OCI-LY7 (cell line): ENCODE measurements around the gene NAA30.

Experiments
- EZH2phosphoT487 ChIP-seq: fragments of 200-600 bp; sonication (generic); IDR thresholded peaks from 2 replicates; pipeline ENCODE4 v1.6.1; 2018; ENCODE audit warnings: low read depth, borderline replicate concordance, mild to moderate bottlenecking, mixed run types, antibody characterized with exemption, low read length, moderate library complexity, mixed read lengths
- TF ChIP-seq, protein P1 (sequence below): fragments of 200-600 bp; sonication (generic); conservative IDR thresholded peaks from 2 replicates; pipeline ENCODE4 v1.5.1; 2014; ENCODE audit warnings: mild to moderate bottlenecking, antibody characterized with exemption, low read length, moderate library complexity, mixed read lengths

GRCh38 chr14:57391517-57392195 is 1.3 kb downstream of the NAA30 start:
- TF ChIP-seq, protein P1, sequence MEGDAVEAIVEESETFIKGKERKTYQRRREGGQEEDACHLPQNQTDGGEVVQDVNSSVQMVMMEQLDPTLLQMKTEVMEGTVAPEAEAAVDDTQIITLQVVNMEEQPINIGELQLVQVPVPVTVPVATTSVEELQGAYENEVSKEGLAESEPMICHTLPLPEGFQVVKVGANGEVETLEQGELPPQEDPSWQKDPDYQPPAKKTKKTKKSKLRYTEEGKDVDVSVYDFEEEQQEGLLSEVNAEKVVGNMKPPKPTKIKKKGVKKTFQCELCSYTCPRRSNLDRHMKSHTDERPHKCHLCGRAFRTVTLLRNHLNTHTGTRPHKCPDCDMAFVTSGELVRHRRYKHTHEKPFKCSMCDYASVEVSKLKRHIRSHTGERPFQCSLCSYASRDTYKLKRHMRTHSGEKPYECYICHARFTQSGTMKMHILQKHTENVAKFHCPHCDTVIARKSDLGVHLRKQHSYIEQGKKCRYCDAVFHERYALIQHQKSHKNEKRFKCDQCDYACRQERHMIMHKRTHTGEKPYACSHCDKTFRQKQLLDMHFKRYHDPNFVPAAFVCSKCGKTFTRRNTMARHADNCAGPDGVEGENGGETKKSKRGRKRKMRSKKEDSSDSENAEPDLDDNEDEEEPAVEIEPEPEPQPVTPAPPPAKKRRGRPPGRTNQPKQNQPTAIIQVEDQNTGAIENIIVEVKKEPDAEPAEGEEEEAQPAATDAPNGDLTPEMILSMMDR = no peak
- no peak for TF ChIP-seq EZH2phosphoT487
